AG08395 (cell line): ENCODE measurements around the gene EPB41L5.

Source experiments
- DNase-seq: peaks from one replicate; pipeline ENCODE4 v3.0.0; 2012; ENCODE audit warnings: mixed read lengths, low spot score

EPB41L5 gene

GRCh38 chr2:120225549-120226065, 212.7 kb downstream of the EPB41L5 start:
- DNase-seq = no peak

DNA sequence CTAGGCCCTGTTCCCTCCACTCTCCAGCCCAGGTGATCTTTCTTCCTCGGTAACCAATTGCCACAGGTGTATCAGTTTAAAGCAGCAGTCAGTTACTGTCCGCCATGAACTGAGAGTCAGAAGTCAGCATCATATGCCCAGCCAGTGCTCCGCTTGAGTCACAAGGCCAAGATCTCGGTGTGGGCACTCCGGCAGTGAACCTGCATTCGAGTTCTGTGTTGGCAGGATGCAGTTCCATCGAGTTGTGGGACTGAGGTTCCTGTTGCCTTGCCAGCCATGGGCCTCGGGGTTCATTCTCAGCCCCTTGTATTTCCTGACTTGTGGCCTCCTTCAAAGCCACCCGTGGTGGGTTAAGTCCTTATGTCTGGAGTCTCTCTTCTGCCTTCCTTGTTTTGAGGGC, 213.4 kb downstream of the EPB41L5 start:
- no peak for DNase-seq

GRCh38 chr2:120227111-120227991, 214.5 kb downstream of the EPB41L5 start:
- DNase-seq = no peak

DNA sequence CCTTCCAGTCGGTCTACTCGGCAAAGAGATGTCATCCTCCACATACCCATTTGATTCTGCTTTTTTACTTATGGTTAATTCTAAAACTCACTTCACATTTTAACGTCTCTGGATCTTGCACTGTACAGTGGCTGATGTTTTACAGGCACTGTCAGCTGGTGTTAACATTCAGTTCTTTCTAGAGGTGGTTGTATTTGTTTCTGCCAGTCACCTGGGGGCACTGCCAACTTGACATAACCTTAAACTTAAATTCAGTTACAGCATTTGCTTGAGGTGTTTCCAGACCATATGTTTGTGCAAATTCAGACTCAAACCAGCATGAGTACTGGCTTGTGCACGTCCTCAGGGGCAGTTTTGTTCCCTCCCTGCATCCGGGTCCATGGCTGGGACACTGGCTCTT, 215.6 kb downstream of the EPB41L5 start:
- no peak for DNase-seq
